GM11168 (cell line): ENCODE data around the gene ZNF677.
"Not testable (repeated sequence)": the region's sequence is repeated elsewhere in the genome, so short reads cannot be mapped to it uniquely, and the experiment has no call there.

ENCODE experiments used
- in situ Hi-C: fragments of 300-500 bp; cut with MboI; formaldehyde crosslinking; loops from one replicate; pipeline ENCODE4 v1.12.0; 2022; ENCODE audit warnings: low sequenced_read_pairs; ENCODE audit not compliant: unreplicated experiment

The ZNF677 gene

GRCh38 chr19:53195265-53195903, 59.3 kb downstream of the ZNF677 start:
- in situ Hi-C loops, result no loop called here

GRCh38 chr19:53193535-53194222, 61.0 kb downstream of the ZNF677 start:
- in situ Hi-C loops, result no loop called here

GRCh38 chr19:53192771-53193534, 61.7 kb downstream of the ZNF677 start, which contains the start of gene ZNF665:
Gene ZNF665 (minus strand): TSS chr19:53193358. CDS start chr19:53182898, 10,460 bp downstream.
- in situ Hi-C loops, result no loop called here

- in situ Hi-C loops, result no loop called here
These were observed 64.4 kb downstream of the ZNF677 start for GRCh38 chr19:53190253-53190652.

GRCh38 chr19:53189691-53190198, 64.9 kb downstream of the ZNF677 start:
- in situ Hi-C loops, result not testable (repeated sequence)
